GM23338 (cell line): ENCODE measurements around the gene RGS6. TPM values are rescaled to one million over a fixed set of nuclear protein-coding genes. Genes with fewer than 3 reads are reported as not detected.

ENCODE experiments used
- ATAC-seq: fragments of 200-7000 bp; cut with Tn5 transposase; 3 replicates; pipeline ENCODE4 v1.9.1; 2020
- DNase-seq: peaks from one replicate; pipeline ENCODE4 v3.0.0-alpha.2; 2015; ENCODE audit warnings: low spot score
- H2AFZ ChIP-seq: fragments of 200-600 bp; sonication (generic); 2 replicates; pipeline ENCODE4 v1.8.0; 2016; ENCODE audit warnings: antibody characterized with exemption, mild to moderate bottlenecking, moderate library complexity
- H3F3A ChIP-seq: fragments of 200-600 bp; sonication (generic); replicated peaks from 2 replicates; pipeline ENCODE4 v1.8.0; 2017; ENCODE audit warnings: antibody characterized with exemption, mixed run types, low read depth
- H3K27ac ChIP-seq: fragments of 200-600 bp; sonication (generic); 2 replicates; pipeline ENCODE4 v1.6.1; 2016; ENCODE audit warnings: low read depth
- H3K27me3 ChIP-seq: fragments of 200-600 bp; sonication (generic); 2 replicates; pipeline ENCODE4 v1.8.0; 2016; ENCODE audit warnings: mild to moderate bottlenecking, mixed run types, moderate library complexity; ENCODE audit not compliant: insufficient read depth
- H3K36me3 ChIP-seq: fragments of 200-600 bp; sonication (generic); 2 replicates; pipeline ENCODE4 v1.8.0; 2016; ENCODE audit warnings: mild to moderate bottlenecking; ENCODE audit not compliant: insufficient read depth
- H3K4me1 ChIP-seq: fragments of 200-600 bp; sonication (generic); 2 replicates; pipeline ENCODE4 v1.8.0; 2016; ENCODE audit warnings: mild to moderate bottlenecking, moderate library complexity; ENCODE audit not compliant: insufficient read depth
- H3K4me2 ChIP-seq: fragments of 200-600 bp; sonication (generic); 2 replicates; pipeline ENCODE4 v1.7.1; 2017; ENCODE audit warnings: mixed run types
- H3K4me3 ChIP-seq: fragments of 200-600 bp; sonication (generic); 2 replicates; pipeline ENCODE4 v1.6.1; 2016; ENCODE audit warnings: mixed run types
- H3K79me2 ChIP-seq: fragments of 200-600 bp; sonication (generic); replicated peaks from 2 replicates; pipeline ENCODE4 v1.8.0; 2017; ENCODE audit warnings: mild to moderate bottlenecking; ENCODE audit not compliant: insufficient read depth
- H3K9me2 ChIP-seq: fragments of 200-600 bp; sonication (generic); 2 replicates; pipeline ENCODE4 v1.8.0; 2017; ENCODE audit not compliant: insufficient read depth
- H4K20me1 ChIP-seq: fragments of 200-600 bp; sonication (generic); replicated peaks from 2 replicates; pipeline ENCODE4 v1.8.0; 2017; ENCODE audit warnings: mild to moderate bottlenecking; ENCODE audit not compliant: insufficient read depth
- H3K27ac Mint-ChIP-seq: 2 replicates; pipeline ENCODE4 v1.8.0; 2020; ENCODE audit warnings: inconsistent platforms, mild to moderate bottlenecking, moderate library complexity, mixed read lengths
- H3K27me3 Mint-ChIP-seq: 3 replicates; pipeline ENCODE4 v1.8.0; 2022; ENCODE audit warnings: low read depth, mild to moderate bottlenecking, moderate library complexity, mixed read lengths, inconsistent platforms; ENCODE audit not compliant: insufficient read depth, poor library complexity
- H3K36me3 Mint-ChIP-seq: 3 replicates; pipeline ENCODE4 v1.8.0; 2021; ENCODE audit warnings: low read depth, mild to moderate bottlenecking, inconsistent platforms, moderate library complexity, mixed read lengths
- H3K4me1 Mint-ChIP-seq: 3 replicates; pipeline ENCODE4 v1.8.0; 2020; ENCODE audit warnings: mild to moderate bottlenecking, inconsistent platforms, mixed read lengths
- H3K4me3 Mint-ChIP-seq: 3 replicates; pipeline ENCODE4 v1.8.0; 2021; ENCODE audit warnings: moderate library complexity, mild to moderate bottlenecking, inconsistent platforms, mixed read lengths
- H3K9me3 Mint-ChIP-seq: 3 replicates; pipeline ENCODE4 v1.8.0; 2020; ENCODE audit warnings: moderate library complexity, mild to moderate bottlenecking, inconsistent platforms, mixed read lengths
- CREB1 ChIP-seq: fragments of 250-450 bp; sonication (Bioruptor Pico); IDR thresholded peaks from 2 replicates; pipeline ENCODE4 v1.5.0; 2020; ENCODE audit warnings: low read depth, mild to moderate bottlenecking, moderate library complexity
- CTCF ChIP-seq, 2 experiments: fragments of 200-600 bp in 1 of 2; sonication (generic) in 1 of 2; conservative IDR thresholded peaks; 2 replicates each; pipeline versions ENCODE4 v1.5.1 to v1.6.1; 2016 to 2017; ENCODE audit warnings: antibody characterized with exemption in 2 of 2, low read depth in 2 of 2, mild to moderate bottlenecking in 2 of 2, moderate library complexity in 1 of 2
- ETS1 ChIP-seq: IDR thresholded peaks from 2 replicates; pipeline ENCODE4 v1.6.1; 2016; ENCODE audit warnings: antibody characterized with exemption
- EZH2 ChIP-seq: fragments of 200-600 bp; sonication (generic); IDR thresholded peaks from one replicate; pipeline ENCODE4 v1.8.0; 2017; ENCODE audit warnings: antibody characterized with exemption, mild to moderate bottlenecking, low read depth; ENCODE audit not compliant: unreplicated experiment
- EZH2phosphoT487 ChIP-seq: fragments of 200-600 bp; sonication (generic); IDR thresholded peaks from one replicate; pipeline ENCODE4 v1.8.1; 2018; ENCODE audit warnings: antibody characterized with exemption; ENCODE audit not compliant: unreplicated experiment
- JUNB ChIP-seq: IDR thresholded peaks from one replicate; pipeline ENCODE4 v1.6.1; 2016; ENCODE audit warnings: antibody characterized with exemption; ENCODE audit not compliant: unreplicated experiment
- NANOG ChIP-seq: IDR thresholded peaks from 2 replicates; pipeline ENCODE4 v1.6.1; 2016; ENCODE audit warnings: antibody characterized with exemption, borderline replicate concordance
- POLR2AphosphoS5 ChIP-seq: IDR thresholded peaks from 2 replicates; pipeline ENCODE4 v1.6.1; 2016; ENCODE audit warnings: antibody characterized with exemption, low read depth
- REST ChIP-seq: IDR thresholded peaks from one replicate; pipeline ENCODE4 v1.6.1; 2018; ENCODE audit warnings: antibody characterized with exemption; ENCODE audit not compliant: unreplicated experiment
- STAT1 ChIP-seq: IDR thresholded peaks from one replicate; pipeline ENCODE4 v1.6.1; 2016; ENCODE audit warnings: antibody characterized with exemption; ENCODE audit not compliant: unreplicated experiment
- ZNF114 ChIP-seq: fragments of 250-450 bp; sonication (Bioruptor Pico); IDR thresholded peaks from 2 replicates; pipeline ENCODE4 v1.5.0; 2020; ENCODE audit warnings: mild to moderate bottlenecking, moderate library complexity
- ZNF331 ChIP-seq: fragments of 250-450 bp; sonication (Bioruptor Pico); IDR thresholded peaks from 2 replicates; pipeline ENCODE4 v1.5.0; 2020; ENCODE audit warnings: low read depth, mild to moderate bottlenecking, moderate library complexity
- ZNF462 ChIP-seq: fragments of 250-450 bp; sonication (Bioruptor Pico); IDR thresholded peaks from 2 replicates; pipeline ENCODE4 v1.5.0; 2020; ENCODE audit warnings: mild to moderate bottlenecking, moderate library complexity
- polyA plus RNA-seq: library from polyadenylated mRNA; unstranded; fragments of >200 nt; fragmentation: Nextera tagmentation; extraction: Ambion mirVana; gene quantifications from 2 replicates; pipeline ENCODE4 v1.2.1, GENCODE V29; 2016
- total RNA-seq: library from RNA; depleted of rRNA; stranded (reverse); fragments of >200 nt; shearing (Covaris generic); gene quantifications from 2 replicates; pipeline ENCODE4 v1.2.3, GENCODE V29; 2014

Gene RGS6
- total and polyA plus RNA-seq, 2 experiments from 2014 or later, result 0.66 to 0.83 TPM

GRCh38 chr14:72060460-72060859 is 128.2 kb downstream of the RGS6 start:
- no peaks in the 10 kb centered on the region for H3K36me3 Mint-ChIP-seq
- Histone ChIP-seq H3K36me3 (no peaks in the 10 kb centered on the region), H3K4me2 (no peak overlapping the region), H3K4me3 (no peak overlapping the region), H3F3A (no peaks in the 10 kb centered on the region), H3K27me3 (no peaks in the 10 kb centered on the region), H3K79me2 (no peaks in the 10 kb centered on the region), H2AFZ (no peak overlapping the region), H3K9me2 (peaks cover 8% of the 10 kb centered on the region; the same call in 1 of the 2 replicates), H4K20me1 (no peaks in the 10 kb centered on the region), H3K4me1 (no peaks in the 10 kb centered on the region), H3K27ac (no peak overlapping the region)
- H3K4me3 Mint-ChIP-seq, result no peak overlapping the region
- DNase-seq (no peak), ATAC-seq (no peak)
- no peak overlapping the region for H3K27ac Mint-ChIP-seq
- peaks cover 3% of the 10 kb centered on the region for H3K27me3 Mint-ChIP-seq
- H3K9me3 Mint-ChIP-seq, result no peaks in the 10 kb centered on the region
- TF ChIP-seq REST (no peak), STAT1 (no peak), EZH2 (no peak), ZNF331 (CRISPR knock-in tag) (no peak), EZH2phosphoT487 (no peak), ZNF114 (CRISPR knock-in tag) (no peak), JUNB (no peak), POLR2AphosphoS5 (no peak), ZNF462 (CRISPR knock-in tag) (no peak), ETS1 (no peak), NANOG (no peak), CTCF (conservative IDR thresholded peaks at IDR 0.05; ENCODE audit: low read depth in 2 of 2) (no peak), CREB1 (CRISPR knock-in tag) (no peak)
- peaks cover 3% of the 10 kb centered on the region; the same call in 1 of the 3 replicates for H3K4me1 Mint-ChIP-seq
